CD8-positive, alpha-beta memory T cell (primary cell): Measurements from ENCODE around the gene SLC25A17. TPM values are rescaled to one million over a fixed set of nuclear protein-coding genes. Genes with fewer than 3 reads are reported as not detected.

Experiments used
- CTCF ChIA-PET: fragments of 350-600 bp; sonication (Branson Sonifier 250); formaldehyde crosslinking; loops from one replicate; lab custom pipeline; 2021; ENCODE audit warnings: antibody characterized with exemption; lab: Charles Lee
- POLR2A ChIA-PET: fragments of 350-600 bp; sonication (Branson Sonifier 250); formaldehyde crosslinking; loops from one replicate; lab custom pipeline; 2021; ENCODE audit warnings: antibody characterized with exemption; lab: Charles Lee
- DNase-seq, 5 donors: peaks; one replicate each; pipeline versions ENCODE4 v3.0.0 to v3.0.0-alpha.2; 2020 to 2022; ENCODE audit warnings: mixed read lengths in 1 of 5
- H3K27ac ChIP-seq: one replicate; pipeline ENCODE4 v1.7.0; 2013; ENCODE audit warnings: low read depth, mild to moderate bottlenecking, low read length, moderate library complexity
- H3K27me3 ChIP-seq: 2 replicates; pipeline ENCODE4 v1.7.0; 2013; ENCODE audit warnings: low read length, mild to moderate bottlenecking; ENCODE audit not compliant: insufficient read depth, poor library complexity, severe bottlenecking
- H3K36me3 ChIP-seq: 2 replicates; pipeline ENCODE4 v1.7.0; 2013; ENCODE audit warnings: mild to moderate bottlenecking, low read length, moderate library complexity; ENCODE audit not compliant: insufficient read depth
- H3K4me1 ChIP-seq: 2 replicates; pipeline ENCODE4 v1.7.0; 2013; ENCODE audit warnings: mild to moderate bottlenecking, low read length, moderate library complexity; ENCODE audit not compliant: insufficient read depth
- H3K4me3 ChIP-seq: 2 replicates; pipeline ENCODE4 v1.7.0; 2013; ENCODE audit warnings: mild to moderate bottlenecking, low read length
- H3K9me3 ChIP-seq: 2 replicates; pipeline ENCODE4 v1.7.0; 2013; ENCODE audit warnings: mild to moderate bottlenecking, low read length
- H3K27ac Mint-ChIP-seq, 8 donors: one replicate each; pipeline ENCODE4 v1.8.0; 2020 to 2021; ENCODE audit warnings: mixed read lengths in 8 of 8, mild to moderate bottlenecking in 6 of 8, inconsistent platforms in 3 of 8, moderate library complexity in 3 of 8
- H3K27me3 Mint-ChIP-seq, 2 donors: one replicate each; pipeline ENCODE4 v1.8.0; 2020 to 2021; ENCODE audit warnings: mixed read lengths in 2 of 2, mild to moderate bottlenecking in 1 of 2, moderate library complexity in 1 of 2
- H3K36me3 Mint-ChIP-seq, 3 donors: one replicate each; pipeline ENCODE4 v1.8.0; 2020 to 2021; ENCODE audit warnings: mixed read lengths in 3 of 3, inconsistent platforms in 1 of 3, mild to moderate bottlenecking in 1 of 3
- H3K4me1 Mint-ChIP-seq, 3 donors: one replicate each; pipeline ENCODE4 v1.8.0; 2020 to 2021; ENCODE audit warnings: mixed read lengths in 3 of 3, inconsistent platforms in 1 of 3, mild to moderate bottlenecking in 1 of 3
- H3K4me3 Mint-ChIP-seq, 7 donors: one replicate each; pipeline ENCODE4 v1.8.0; 2020 to 2021; ENCODE audit warnings: mixed read lengths in 7 of 7, mild to moderate bottlenecking in 6 of 7, moderate library complexity in 4 of 7, inconsistent platforms in 2 of 7
- H3K9me3 Mint-ChIP-seq, 5 donors: one replicate each; pipeline ENCODE4 v1.8.0; 2020 to 2022; ENCODE audit warnings: mixed read lengths in 5 of 5, mild to moderate bottlenecking in 3 of 5, moderate library complexity in 2 of 5, inconsistent platforms in 1 of 5
- polyA plus RNA-seq: library from polyadenylated mRNA; unstranded; fragments of 300-500 nt; fragmentation: Illumina TruSeq; gene quantifications from one replicate; pipeline ENCODE4 v1.2.3, GENCODE V29; 2021
- total RNA-seq, 2 experiments: library from RNA; stranded (reverse); gene quantifications; one replicate each; pipeline ENCODE4 v1.2.3, GENCODE V29; 2021

Gene SLC25A17
- total and polyA plus RNA-seq, 3 experiments from 2014 or later = 17.6 to 35.1 (median 31.4) TPM

DNA sequence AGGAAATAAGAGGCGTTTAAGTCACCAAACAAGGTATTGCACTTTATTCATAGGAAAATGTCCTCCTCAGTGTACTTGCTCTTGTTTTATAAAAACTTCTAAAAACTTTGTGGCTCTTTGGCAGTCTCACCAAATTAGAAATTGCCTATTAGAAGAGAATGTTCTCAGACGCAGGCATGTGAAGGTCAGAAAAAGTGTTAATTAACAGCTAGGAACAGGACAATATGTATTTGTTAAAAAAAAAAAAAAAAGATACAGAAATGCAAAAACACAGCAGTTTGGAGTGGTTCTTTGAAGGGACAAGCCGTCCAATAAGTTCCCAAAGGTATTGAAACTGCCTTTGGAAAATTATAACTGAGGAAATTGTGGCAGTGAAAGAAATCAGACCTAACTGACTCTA lies 67.9 kb downstream of the SLC25A17 start:
- POLR2A ChIA-PET = no interaction called here
- CTCF ChIA-PET = interaction anchor here (2.6 to 3.5 kb wide), 2 partner anchors 9 to 68 kb away, joined by 7 to 10 read pairs; no protein-coding TSS in a partner anchor

DNA sequence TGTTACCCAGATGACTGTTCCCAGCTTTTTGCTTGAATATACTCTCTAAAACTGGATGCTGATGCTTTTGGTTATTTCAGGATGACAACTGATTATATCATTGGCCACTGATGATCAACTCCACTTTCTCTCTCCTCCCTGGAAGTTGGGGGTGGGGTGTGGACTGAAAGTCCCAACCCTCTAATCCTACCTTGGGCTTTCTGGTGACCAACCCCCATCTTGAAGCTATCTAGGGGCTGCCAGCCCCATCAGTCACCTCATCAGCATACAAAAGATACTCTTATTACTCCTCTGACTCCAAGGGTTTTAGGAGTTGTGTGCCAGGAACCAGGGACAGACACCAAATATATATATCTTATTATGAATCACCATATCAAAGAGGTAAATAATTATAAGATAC lies 69.3 kb downstream of the SLC25A17 start:
- Histone ChIP-seq H3K36me3 (no peaks in the 10 kb centered on the region), H3K27me3 (no peaks in the 10 kb centered on the region), H3K4me3 (no peak overlapping the region), H3K9me3 (no peaks in the 10 kb centered on the region), H3K27ac (no peak overlapping the region), H3K4me1 (no peaks in the 10 kb centered on the region)
- Mint-ChIP-seq H3K36me3 (no peaks in the 10 kb centered on the region), H3K4me3 (no peak overlapping the region), H3K27me3 (peaks cover 0 to 4% of the 10 kb centered on the region in 2 donors), H3K27ac (peak overlapping the region in 1 of 8 donors; percentile 58), H3K9me3 (no peaks in the 10 kb centered on the region), H3K4me1 (no peaks in the 10 kb centered on the region)
- no peak for DNase-seq
- ChIA-PET CTCF (interaction anchor here (2.6 to 3.5 kb wide), 2 partner anchors 10 to 67 kb away, joined by 7 to 10 read pairs; no protein-coding TSS in a partner anchor), POLR2A (no interaction called here)

More for the DNA sequence above, 67.9 kb downstream of the SLC25A17 start:
- Histone ChIP-seq H3K4me1 (no peaks in the 10 kb centered on the region), H3K27me3 (no peaks in the 10 kb centered on the region), H3K4me3 (no peak overlapping the region), H3K9me3 (no peaks in the 10 kb centered on the region), H3K36me3 (no peaks in the 10 kb centered on the region), H3K27ac (no peak overlapping the region)
- Mint-ChIP-seq H3K4me3 (no peak overlapping the region), H3K36me3 (no peaks in the 10 kb centered on the region), H3K27ac (no peak overlapping the region), H3K9me3 (no peaks in the 10 kb centered on the region), H3K27me3 (peaks cover 0 to 4% of the 10 kb centered on the region in 2 donors), H3K4me1 (no peaks in the 10 kb centered on the region)
- no peak for DNase-seq

DNA sequence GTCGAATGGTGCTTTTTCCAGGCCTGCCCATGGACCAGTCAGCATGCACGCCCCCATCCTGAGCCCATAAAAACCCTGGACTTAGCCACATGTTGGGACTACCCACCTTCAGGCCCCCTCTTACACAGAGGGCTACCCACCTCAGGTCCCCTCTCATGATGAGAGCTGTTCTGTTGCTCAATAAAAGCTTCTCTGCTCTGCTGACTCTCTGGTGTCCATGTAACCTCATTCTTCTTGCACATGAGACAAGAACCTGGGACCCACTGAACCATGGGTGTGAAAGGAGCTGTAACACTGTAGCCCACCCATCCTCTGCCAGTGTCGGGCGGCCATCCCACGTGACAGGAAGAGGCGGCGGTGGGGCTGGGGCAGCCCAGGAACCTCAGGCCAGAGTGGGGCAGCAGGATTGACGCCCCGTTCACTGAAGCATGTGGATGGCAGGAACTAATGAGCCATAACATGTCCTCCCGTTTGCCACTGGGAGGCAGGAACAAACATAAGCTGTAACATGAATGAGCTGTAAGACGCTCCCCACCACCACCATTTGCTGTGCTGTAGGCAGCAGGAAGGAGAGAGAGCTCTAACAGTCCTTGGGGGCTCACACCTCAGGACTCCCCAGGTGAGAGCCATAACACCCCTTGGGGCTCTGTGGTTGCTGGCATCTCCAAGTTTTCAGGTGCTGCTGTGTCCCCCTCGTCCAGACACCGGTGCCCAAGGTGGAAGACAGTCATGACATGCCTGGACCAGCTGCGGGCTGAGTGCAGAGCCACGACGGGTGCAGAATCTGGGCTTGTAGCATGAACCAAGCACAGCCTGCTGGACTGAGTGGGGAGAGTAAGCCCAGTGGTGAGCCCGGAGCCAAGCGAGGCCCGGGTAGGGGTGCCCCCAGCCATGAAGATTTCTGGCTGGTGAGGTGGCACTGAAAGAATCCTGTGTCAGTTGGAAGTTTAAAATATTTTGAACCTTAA lies 70.5 kb downstream of the SLC25A17 start:
- H3K4me3 Mint-ChIP-seq = no peak overlapping the region
- Histone ChIP-seq H3K27me3 (no peaks in the 10 kb centered on the region), H3K27ac (no peak overlapping the region), H3K4me3 (no peak overlapping the region), H3K9me3 (no peaks in the 10 kb centered on the region), H3K36me3 (no peaks in the 10 kb centered on the region), H3K4me1 (no peaks in the 10 kb centered on the region)
- CTCF ChIA-PET = interaction anchor here (0.7 to 3.5 kb wide), 2 partner anchors 65 to 1213 kb away, joined by 3 to 10 read pairs; no protein-coding TSS in a partner anchor
- no peak overlapping the region for H3K27ac Mint-ChIP-seq
- peaks cover 0 to 4% of the 10 kb centered on the region in 2 donors for H3K27me3 Mint-ChIP-seq
- H3K9me3 Mint-ChIP-seq = no peaks in the 10 kb centered on the region
- no peak for DNase-seq
- POLR2A ChIA-PET = interaction anchor here (0.6 kb wide), 1 partner anchor 18 kb away, joined by 4 read pairs; no protein-coding TSS in a partner anchor
- H3K4me1 Mint-ChIP-seq = no peaks in the 10 kb centered on the region
- no peaks in the 10 kb centered on the region for H3K36me3 Mint-ChIP-seq

DNA sequence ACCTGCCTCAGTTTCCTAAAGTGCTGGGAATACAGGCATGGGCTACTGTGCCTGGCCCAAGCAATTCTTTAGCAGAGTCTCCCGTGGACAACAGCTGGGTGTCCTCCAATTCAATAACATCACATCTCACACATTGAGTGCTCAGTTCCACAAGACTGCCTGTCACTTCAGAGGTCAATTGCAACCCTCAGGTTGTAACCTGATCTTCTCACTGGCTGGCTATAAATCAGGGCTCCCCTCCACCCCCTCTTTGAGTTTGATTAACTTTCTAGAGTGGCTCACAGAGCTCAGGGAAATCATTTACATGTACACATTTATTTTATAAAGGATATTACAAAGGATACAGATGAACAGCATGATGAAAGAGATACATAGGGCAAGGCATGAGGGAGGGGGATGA lies 71.8 kb downstream of the SLC25A17 start:
- POLR2A ChIA-PET = interaction anchor here (1.1 kb wide), 1 partner anchor 19 kb away, joined by 3 read pairs; no protein-coding TSS in a partner anchor
- Mint-ChIP-seq H3K27me3 (peaks cover 0 to 4% of the 10 kb centered on the region in 2 donors), H3K36me3 (no peaks in the 10 kb centered on the region), H3K9me3 (no peaks in the 10 kb centered on the region), H3K4me1 (no peaks in the 10 kb centered on the region), H3K27ac (no peak overlapping the region), H3K4me3 (no peak overlapping the region)
- no peak for DNase-seq
- H3K4me1 ChIP-seq = no peaks in the 10 kb centered on the region
- CTCF ChIA-PET = interaction anchor here (1.1 to 1.4 kb wide), 4 partner anchors 10 to 64 kb away, joined by 3 to 4 read pairs (median 4); no protein-coding TSS in a partner anchor
- no peaks in the 10 kb centered on the region for H3K27me3 ChIP-seq
- H3K27ac ChIP-seq = no peak overlapping the region
- H3K4me3 ChIP-seq = no peak overlapping the region
- no peaks in the 10 kb centered on the region for H3K36me3 ChIP-seq
- no peaks in the 10 kb centered on the region for H3K9me3 ChIP-seq

DNA sequence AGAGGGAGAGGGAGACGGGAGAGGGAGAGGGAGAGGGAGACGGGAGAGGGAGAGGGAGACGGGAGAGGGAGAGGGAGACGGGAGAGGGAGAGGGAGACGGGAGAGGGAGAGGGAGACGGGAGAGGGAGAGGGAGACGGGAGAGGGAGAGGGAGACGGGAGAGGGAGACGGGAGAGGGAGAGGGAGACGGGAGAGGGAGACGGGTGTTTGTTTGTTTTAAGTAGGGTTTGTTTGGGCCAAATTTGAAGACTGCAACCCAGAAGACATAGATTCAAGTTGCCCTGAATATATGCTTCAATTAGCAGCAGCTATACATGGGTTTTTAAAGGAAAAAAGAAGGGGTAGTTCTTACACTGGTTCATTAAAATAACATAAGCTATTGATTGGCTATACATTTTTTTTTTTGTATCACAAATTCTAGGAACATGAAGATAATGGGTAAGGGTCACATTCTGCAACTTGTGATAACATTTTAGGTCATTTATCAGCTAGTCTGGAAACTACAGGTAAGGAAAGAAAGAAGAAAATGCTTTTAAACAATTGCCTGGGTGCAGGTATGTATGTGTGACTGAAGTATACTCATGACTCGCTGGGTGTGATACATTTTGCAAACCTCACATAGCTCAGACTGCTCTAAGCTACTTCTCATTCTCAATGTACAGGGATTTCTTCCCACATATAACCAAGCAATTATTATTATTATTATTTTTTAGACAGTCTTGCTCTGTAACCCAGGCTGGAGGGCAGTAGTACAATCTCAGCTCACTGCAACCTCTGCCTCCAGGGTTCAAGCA lies 72.5 kb downstream of the SLC25A17 start:
- Histone ChIP-seq H3K27ac (no peak overlapping the region), H3K36me3 (no peaks in the 10 kb centered on the region), H3K9me3 (no peaks in the 10 kb centered on the region), H3K4me3 (no peak overlapping the region), H3K4me1 (no peaks in the 10 kb centered on the region), H3K27me3 (no peaks in the 10 kb centered on the region)
- Mint-ChIP-seq H3K27ac (no peak overlapping the region), H3K4me1 (no peaks in the 10 kb centered on the region), H3K4me3 (no peak overlapping the region), H3K9me3 (no peaks in the 10 kb centered on the region), H3K27me3 (peaks cover 0 to 2% of the 10 kb centered on the region in 2 donors), H3K36me3 (no peaks in the 10 kb centered on the region)
- ChIA-PET CTCF (interaction anchor here (1.1 to 1.4 kb wide), 4 partner anchors 11 to 64 kb away, joined by 3 to 4 read pairs (median 4); no protein-coding TSS in a partner anchor), POLR2A (interaction anchor here (1.1 kb wide), 1 partner anchor 18 kb away, joined by 3 read pairs; no protein-coding TSS in a partner anchor)
- no peak for DNase-seq

DNA sequence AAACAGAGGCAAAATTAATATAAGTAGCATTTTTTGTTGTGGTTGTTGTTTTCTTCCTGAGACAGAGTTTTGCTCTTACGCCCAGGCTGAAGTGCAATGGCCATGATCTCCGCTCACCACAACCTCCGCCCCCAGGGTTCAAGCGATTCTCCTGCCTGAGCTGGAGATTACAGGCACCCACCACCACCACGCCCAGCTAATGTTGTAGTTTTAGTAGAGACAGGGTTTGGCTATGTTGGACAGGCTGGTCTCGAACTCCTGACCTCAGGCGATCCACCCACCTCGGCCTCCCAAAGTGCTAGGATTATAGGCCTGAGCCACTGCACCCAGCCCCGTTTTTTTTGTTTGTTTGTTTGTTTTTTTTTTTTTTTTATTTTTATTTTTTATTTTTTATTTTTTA lies 75.4 kb downstream of the SLC25A17 start:
- H3K27me3 Mint-ChIP-seq = peaks cover 0 to 4% of the 10 kb centered on the region in 2 donors
- POLR2A ChIA-PET = no interaction called here
- H3K27ac Mint-ChIP-seq = peak overlapping the region in 1 of 8 donors; percentile 37

DNA sequence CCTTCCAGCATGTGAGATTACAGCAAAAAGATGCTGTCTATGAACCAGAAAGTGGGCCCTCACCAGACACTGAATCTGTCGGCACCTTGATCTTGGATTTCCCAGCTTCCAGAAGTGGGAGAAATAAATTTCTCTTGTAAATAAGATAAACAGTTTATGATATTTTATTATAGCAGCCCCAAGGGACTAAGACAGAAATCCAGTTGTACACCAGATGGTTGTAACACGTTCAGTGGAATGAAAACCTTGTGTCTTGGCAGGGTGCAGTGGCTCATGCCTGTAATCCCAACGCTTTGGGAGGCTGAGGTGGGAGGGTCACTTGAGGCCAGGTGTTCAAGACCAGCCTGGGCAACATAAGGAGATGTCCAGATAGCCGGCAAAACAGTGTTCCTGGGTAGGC lies 78.0 kb downstream of the SLC25A17 start:
- no peaks in the 10 kb centered on the region for H3K9me3 ChIP-seq
- POLR2A ChIA-PET = no interaction called here
- H3K4me1 ChIP-seq = no peaks in the 10 kb centered on the region
- no peak overlapping the region for H3K27ac ChIP-seq
- no peak overlapping the region for H3K4me3 ChIP-seq
- DNase-seq = no peak
- Mint-ChIP-seq H3K4me1 (no peaks in the 10 kb centered on the region), H3K27ac (peak overlapping the region in 1 of 8 donors; percentile 38), H3K4me3 (no peak overlapping the region), H3K9me3 (no peaks in the 10 kb centered on the region), H3K36me3 (no peaks in the 10 kb centered on the region), H3K27me3 (peaks cover 0 to 1% of the 10 kb centered on the region in 2 donors)
- CTCF ChIA-PET = no interaction called here
- H3K27me3 ChIP-seq = no peaks in the 10 kb centered on the region
- no peaks in the 10 kb centered on the region for H3K36me3 ChIP-seq

More for the DNA sequence above, 75.4 kb downstream of the SLC25A17 start:
- no peaks in the 10 kb centered on the region for H3K36me3 ChIP-seq
- no peaks in the 10 kb centered on the region for H3K36me3 Mint-ChIP-seq
- H3K9me3 Mint-ChIP-seq = no peaks in the 10 kb centered on the region
- H3K4me3 Mint-ChIP-seq = peak overlapping the region in 1 of 7 donors; percentile 58
- DNase-seq = no peak
- H3K27ac ChIP-seq = no peak overlapping the region
- H3K4me1 Mint-ChIP-seq = no peaks in the 10 kb centered on the region
- H3K9me3 ChIP-seq = no peaks in the 10 kb centered on the region
- CTCF ChIA-PET = interaction anchor here (2.5 kb wide), 1 partner anchor 61 kb away, joined by 10 read pairs; no protein-coding TSS in a partner anchor
- H3K4me1 ChIP-seq = no peaks in the 10 kb centered on the region
- H3K4me3 ChIP-seq = no peak overlapping the region
- H3K27me3 ChIP-seq = no peaks in the 10 kb centered on the region
